Spleen (tissue), 11 donors: ENCODE measurements around the gene YES1. TPM values are rescaled to one million over a fixed set of nuclear protein-coding genes. Genes with fewer than 3 reads are reported as not detected.
A peak's percentile ranks its signal among the peaks of the same experiment; 100 is the strongest.

Source experiments
- DNase-seq: peaks from one replicate; pipeline ENCODE4 v3.0.0-alpha.2; 2020
- H3K27ac ChIP-seq, 8 donors: fragments of 200-600 bp; sonication (generic) in 7 of 8; 1 replicate in 4 of 8; 2 replicates in 4 of 8; pipeline versions ENCODE4 v1.5.0 to v1.8.0; 2016 to 2021; ENCODE audit warnings: inconsistent platforms in 4 of 8, mild to moderate bottlenecking in 4 of 8, moderate library complexity in 1 of 8
- H3K27me3 ChIP-seq, 7 donors: fragments of 200-600 bp; sonication (generic) in 6 of 7; replicated peaks in 1 of 7; 1 replicate in 4 of 7; 2 replicates in 3 of 7; pipeline versions ENCODE4 v1.5.0 to v1.8.0; 2016 to 2021; ENCODE audit warnings: inconsistent platforms in 3 of 7, mild to moderate bottlenecking in 1 of 7
- H3K36me3 ChIP-seq, 6 donors: fragments of 200-600 bp; sonication (generic) in 5 of 6; 1 replicate in 4 of 6; 2 replicates in 2 of 6; pipeline versions ENCODE4 v1.5.0 to v1.8.0; 2016 to 2021; ENCODE audit warnings: inconsistent platforms in 2 of 6
- H3K4me1 ChIP-seq, 6 donors: fragments of 200-600 bp; sonication (generic) in 5 of 6; 1 replicate in 3 of 6; 2 replicates in 3 of 6; pipeline versions ENCODE4 v1.5.0 to v1.8.0; 2016 to 2021; ENCODE audit warnings: inconsistent platforms in 3 of 6
- H3K4me3 ChIP-seq, 8 donors: fragments of 200-600 bp; sonication (generic) in 7 of 8; 1 replicate in 4 of 8; 2 replicates in 4 of 8; pipeline versions ENCODE4 v1.5.0 to v1.8.0; 2016 to 2021; ENCODE audit warnings: inconsistent platforms in 4 of 8, mild to moderate bottlenecking in 4 of 8, moderate library complexity in 2 of 8
- H3K9me3 ChIP-seq, 8 donors: fragments of 200-600 bp; sonication (generic) in 7 of 8; 1 replicate in 4 of 8; 2 replicates in 4 of 8; pipeline versions ENCODE4 v1.5.0 to v1.8.0; 2016 to 2021; ENCODE audit warnings: inconsistent platforms in 4 of 8
- CTCF ChIP-seq, 11 experiments: fragments of 200-600 bp in 7 of 11; fragments of 450-650 bp in 4 of 11; sonication (generic) in 4 of 11; IDR thresholded peaks in 8 of 11; conservative IDR thresholded peaks in 3 of 11; 1 replicate in 7 of 11; 2 replicates in 4 of 11; pipeline versions ENCODE4 v1.4.0 to v1.8.0; 2016 to 2021; ENCODE audit warnings: antibody characterized with exemption in 11 of 11, inconsistent platforms in 4 of 11, mild to moderate bottlenecking in 1 of 11
- POLR2A ChIP-seq, 3 donors: fragments of 450-650 bp; IDR thresholded peaks; one replicate each; pipeline ENCODE4 v1.5.1; 2017; ENCODE audit warnings: antibody characterized with exemption in 3 of 3, mild to moderate bottlenecking in 1 of 3
- POLR2AphosphoS5 ChIP-seq, 3 donors: sonication (generic); formaldehyde crosslinking; IDR thresholded peaks; one replicate each; pipeline ENCODE4 v1.5.1; 2017; ENCODE audit warnings: antibody characterized with exemption in 3 of 3
- WGBS, 5 donors: extraction: QIAGEN DNeasy Blood & Tissue Kit in 3 of 5; methylation state at CpG; one replicate each; pipeline versions ENCODE4 v1.1.5 to v1.1.7; 2013 to 2018; 5-methylcytosine and 5-hydroxymethylcytosine counted together
- intact Hi-C: fragments of 100-400 bp; cut with DNase I; formaldehyde crosslinking; loops from one replicate; pipeline ENCODE4 v1.15.0; 2023; ENCODE audit warnings: low total_unique reads
- polyA plus RNA-seq, 3 donors: library from polyadenylated mRNA; stranded (reverse); fragments of 200-250 nt; gene quantifications; one replicate each; pipeline ENCODE4 v1.2.1, GENCODE V29; 2013
- total RNA-seq, 7 donors: library from RNA; depleted of rRNA in 3 of 7; stranded (reverse); fragments of >200 nt in 3 of 7; fragmentation: NEBNext Ultra II Directional in 4 of 7; extraction: Animal tissue kit (Norgen Biotek cat#: 25700) in 4 of 7; gene quantifications; one replicate each; pipeline versions ENCODE4 v1.1.0 to v1.2.1, GENCODE V29; 2016 to 2021
- donor health status: healthy with polysubstance abuse.
- donor health status: DM: no; HTN: no; CAD: no; lungs with moderate emphysema.
- donor health status: DM: no; HTN: no; CAD: no.
- donor health status: Bipolar disorder and iron deficiency.
- donor health status: healthy.
- donor health status: DM: no; HTN: no; CAD: no.
- donor health status: DM: yes; HTN: yes; CAD: no.

YES1 gene
- total and polyA plus RNA-seq, 10 donors, result 8.4 to 128 (median 60.9) TPM

GRCh38 chr18:841647-842370, 29.8 kb upstream of the YES1 start:
- H3K27ac ChIP-seq, result peak overlapping the region in 5 of 8 donors; percentile 20 to 89 (median 85)
- H3K4me3 ChIP-seq, result no peak overlapping the region
- intact Hi-C loops, result no loop called here

GRCh38 chr18:840516-840915, 28.5 kb upstream of the YES1 start:
- H3K27ac ChIP-seq, result peak overlapping the region in 7 of 8 donors; percentile 71 to 89 (median 82)
- no peaks in the 10 kb centered on the region for H3K36me3 ChIP-seq
- H3K27me3 ChIP-seq, result peaks cover 0 to 20% (median 0%) of the 10 kb centered on the region in 7 donors
- H3K4me1 ChIP-seq, result peaks cover 0 to 39% (median 10%) of the 10 kb centered on the region in 6 donors
- DNase-seq, result no peak
- no peaks in the 10 kb centered on the region for H3K9me3 ChIP-seq
- WGBS, 5 donors, result 77 to 87% (median 81%) methylated on average over 2 of the region's 2 CpGs
- intact Hi-C loops, result no loop called here
- H3K4me3 ChIP-seq, result no peak overlapping the region
- no peak for TF ChIP-seq CTCF (IDR thresholded peaks at IDR 0.05 in 8 of 11, conservative IDR thresholded peaks at IDR 0.05 in 3 of 11)
- TF ChIP-seq POLR2A (IDR thresholded peaks at IDR 0.05), result no peak
- no peak for TF ChIP-seq POLR2AphosphoS5 (IDR thresholded peaks at IDR 0.05)

More at GRCh38 chr18:841647-842370, 29.8 kb upstream of the YES1 start:
- WGBS, 5 donors, result 45 to 55% (median 53%) methylated on average over 15 of the region's 15 CpGs
- Histone ChIP-seq H3K9me3 (no peaks in the 10 kb centered on the region), H3K27me3 (peaks cover 0 to 20% (median 0%) of the 10 kb centered on the region in 7 donors), H3K4me1 (peaks cover 0 to 42% (median 10%) of the 10 kb centered on the region in 6 donors), H3K36me3 (no peaks in the 10 kb centered on the region)
- no peak for TF ChIP-seq POLR2A (IDR thresholded peaks at IDR 0.05)
- no peak for TF ChIP-seq CTCF (IDR thresholded peaks at IDR 0.05 in 8 of 11, conservative IDR thresholded peaks at IDR 0.05 in 3 of 11)
- TF ChIP-seq POLR2AphosphoS5 (IDR thresholded peaks at IDR 0.05), result no peak
- no peak for DNase-seq

GRCh38 chr18:840023-840408, 28.0 kb upstream of the YES1 start:
- Histone ChIP-seq H3K36me3 (no peaks in the 10 kb centered on the region), H3K4me3 (no peak overlapping the region), H3K27me3 (peaks cover 0 to 20% (median 0%) of the 10 kb centered on the region in 7 donors), H3K27ac (peak overlapping the region in 7 of 8 donors; percentile 71 to 89 (median 82)), H3K4me1 (peaks cover 0 to 34% (median 8%) of the 10 kb centered on the region in 6 donors), H3K9me3 (no peaks in the 10 kb centered on the region)
- TF ChIP-seq POLR2A (IDR thresholded peaks at IDR 0.05) (no peak), POLR2AphosphoS5 (IDR thresholded peaks at IDR 0.05) (peak in 1 of 3 donors; percentile 12)
- no peak for DNase-seq
- intact Hi-C loops, result no loop called here
- WGBS, 5 donors, result 58 to 87% (median 71%) methylated on average over 1 of the region's 1 CpG

GRCh38 chr18:839224-840022, 27.4 kb upstream of the YES1 start:
- DNase-seq, result peak; percentile 94
- Histone ChIP-seq H3K4me1 (peaks cover 0 to 31% (median 8%) of the 10 kb centered on the region in 6 donors), H3K36me3 (no peaks in the 10 kb centered on the region), H3K27ac (peak overlapping the region; percentile 16 to 89 (median 80)), H3K4me3 (no peak overlapping the region), H3K9me3 (no peaks in the 10 kb centered on the region), H3K27me3 (peaks cover 0 to 20% (median 0%) of the 10 kb centered on the region in 7 donors)
- peak in 2 of 3 donors; percentile 45 to 62 for TF ChIP-seq POLR2AphosphoS5 (IDR thresholded peaks at IDR 0.05)
- no peak for TF ChIP-seq POLR2A (IDR thresholded peaks at IDR 0.05)
- peak; percentile 78 to 98 (median 96) for TF ChIP-seq CTCF (IDR thresholded peaks at IDR 0.05 in 8 of 11, conservative IDR thresholded peaks at IDR 0.05 in 3 of 11)
- 16 to 23% (median 20%) methylated on average over 14 of the region's 14 CpGs for WGBS, 5 donors
- intact Hi-C loops, result loop anchor here (2.0 kb wide), 1 partner anchor 95 kb away; no protein-coding TSS in a partner anchor
